ENCODE results near the gene SLC6A18.

The SLC6A18 gene

DNA sequence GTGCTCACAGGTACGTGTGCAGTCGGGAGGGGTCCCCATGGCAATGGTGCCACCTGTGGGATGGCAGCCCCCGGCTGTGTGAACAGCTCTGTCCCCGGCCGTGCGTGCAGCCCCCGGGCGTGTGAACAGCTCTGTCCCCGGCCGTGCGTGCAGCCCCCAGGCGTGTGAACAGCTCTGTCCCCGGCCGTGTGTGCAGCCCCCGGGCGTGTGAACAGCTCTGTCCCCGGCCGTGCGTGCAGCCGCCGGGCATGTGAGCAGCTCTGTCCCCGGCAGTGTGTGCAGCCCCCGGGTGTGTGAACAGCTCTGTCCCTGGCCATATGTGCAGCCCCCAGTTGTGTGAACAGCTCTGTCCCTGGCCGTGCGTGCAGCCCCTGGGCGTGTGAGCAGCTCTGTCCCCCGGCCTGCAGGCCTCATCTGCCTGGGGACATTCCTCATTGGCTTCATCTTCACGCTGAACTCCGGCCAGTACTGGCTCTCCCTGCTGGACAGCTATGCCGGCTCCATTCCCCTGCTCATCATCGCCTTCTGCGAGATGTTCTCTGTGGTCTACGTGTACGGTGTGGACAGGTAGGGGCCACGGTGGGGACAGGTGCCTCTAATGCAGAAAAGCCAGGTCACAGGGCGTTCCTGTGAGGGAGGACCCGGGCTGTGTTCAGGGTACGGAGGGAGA, 5.9 kb upstream of the SLC6A18 start:
- Histone ChIP-seq H3K36me3 (replicated peaks; ENCODE audit: low read depth, low read length) (no peaks in the 10 kb centered on the region), H3K4me2 (ENCODE audit: low read length) (no peak overlapping the region), H3K9me3 (ENCODE audit: insufficient read depth, low read length) (no peaks in the 10 kb centered on the region), H3K79me2 (ENCODE audit: low read length) (no peaks in the 10 kb centered on the region), H3K9ac (ENCODE audit: low read length) (no peak overlapping the region), H3K27ac (ENCODE audit: low read length) (no peak overlapping the region), H3K4me3 (ENCODE audit: low read length) (no peak overlapping the region), H2AFZ (ENCODE audit: low read depth, low read length) (no peak overlapping the region), H3K27me3 (ENCODE audit: low read depth, low read length) (no peaks in the 10 kb centered on the region), H4K20me1 (ENCODE audit: insufficient read depth, low read length) (no peaks in the 10 kb centered on the region), H3K4me1 (ENCODE audit: low read length) (no peaks in the 10 kb centered on the region)
- TF ChIP-seq EZH2phosphoT487 (IDR thresholded peaks at IDR 0.05; ENCODE audit: low read depth) (no peak), CTCF (IDR thresholded peaks at IDR 0.05; ENCODE audit: low read depth, low read length) (no peak)

DNA sequence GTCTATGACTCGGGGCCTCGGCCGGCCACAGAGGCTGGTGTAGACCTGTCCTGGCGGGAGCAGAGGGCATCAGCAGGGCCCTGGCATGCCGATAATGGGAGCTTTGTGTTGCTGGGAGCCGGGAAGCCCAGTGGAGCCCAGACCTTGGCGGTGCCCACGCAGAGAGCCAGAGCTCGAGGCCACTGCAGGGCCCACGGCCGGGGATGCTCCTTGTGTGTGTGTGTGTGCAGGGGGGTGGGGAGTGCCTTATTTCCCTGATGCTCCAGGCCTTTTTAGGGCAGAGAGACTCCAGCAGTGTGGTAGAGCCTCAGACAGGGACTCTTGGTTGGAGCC, 5.4 kb upstream of the SLC6A18 start:
- Histone ChIP-seq H3K36me3 (replicated peaks; ENCODE audit: low read depth, low read length) (no peaks in the 10 kb centered on the region), H3K4me3 (ENCODE audit: low read length) (no peak overlapping the region), H3K4me2 (ENCODE audit: low read length) (no peak overlapping the region), H3K9ac (ENCODE audit: low read length) (no peak overlapping the region), H3K4me1 (ENCODE audit: low read length) (no peaks in the 10 kb centered on the region), H3K9me3 (ENCODE audit: insufficient read depth, low read length) (no peaks in the 10 kb centered on the region), H2AFZ (ENCODE audit: low read depth, low read length) (no peak overlapping the region), H3K27ac (ENCODE audit: low read length) (no peak overlapping the region), H4K20me1 (ENCODE audit: insufficient read depth, low read length) (no peaks in the 10 kb centered on the region), H3K27me3 (ENCODE audit: low read depth, low read length) (no peaks in the 10 kb centered on the region), H3K79me2 (ENCODE audit: low read length) (no peaks in the 10 kb centered on the region)
- no peak for TF ChIP-seq CTCF (IDR thresholded peaks at IDR 0.05; ENCODE audit: low read depth, low read length)
- TF ChIP-seq EZH2phosphoT487 (IDR thresholded peaks at IDR 0.05; ENCODE audit: low read depth) = no peak

GRCh38 chr5:1220351-1220750, 4.8 kb upstream of the SLC6A18 start:
- H3K27ac ChIP-seq (ENCODE audit: low read length) = no peak overlapping the region

DNA sequence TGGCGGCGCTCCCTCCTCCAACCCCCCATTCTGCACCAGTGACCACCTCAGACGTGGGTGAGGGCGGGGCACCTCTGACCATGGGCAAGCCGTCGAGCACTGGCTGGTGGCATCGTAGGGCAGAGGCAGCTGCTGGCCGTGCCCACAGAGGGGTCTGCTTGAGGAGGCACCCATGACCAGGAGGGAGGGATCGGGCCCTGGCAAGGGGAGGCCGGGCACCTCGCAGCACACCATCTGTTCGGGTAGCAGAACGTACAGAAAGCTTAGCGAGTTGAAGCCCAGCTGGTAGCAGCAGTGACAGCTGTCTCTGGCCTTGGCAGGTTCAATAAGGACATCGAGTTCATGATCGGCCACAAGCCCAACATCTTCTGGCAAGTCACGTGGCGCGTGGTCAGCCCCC, 4.3 kb upstream of the SLC6A18 start:
- H3K4me2 ChIP-seq (ENCODE audit: low read length) = no peak overlapping the region
- no peaks in the 10 kb centered on the region for H3K27me3 ChIP-seq (ENCODE audit: low read depth, low read length)
- no peaks in the 10 kb centered on the region for H3K36me3 ChIP-seq (replicated peaks; ENCODE audit: low read depth, low read length)
- no peaks in the 10 kb centered on the region for H3K4me1 ChIP-seq (ENCODE audit: low read length)
- H3K79me2 ChIP-seq (ENCODE audit: low read length) = no peaks in the 10 kb centered on the region
- no peak for TF ChIP-seq CTCF (IDR thresholded peaks at IDR 0.05; ENCODE audit: low read depth, low read length)
- no peak for TF ChIP-seq EZH2phosphoT487 (IDR thresholded peaks at IDR 0.05; ENCODE audit: low read depth)
- H3K9ac ChIP-seq (ENCODE audit: low read length) = no peak overlapping the region
- H3K27ac ChIP-seq (ENCODE audit: low read length) = no peak overlapping the region
- H3K4me3 ChIP-seq (ENCODE audit: low read length) = no peak overlapping the region
- H3K9me3 ChIP-seq (ENCODE audit: insufficient read depth, low read length) = no peaks in the 10 kb centered on the region
- no peaks in the 10 kb centered on the region for H4K20me1 ChIP-seq (ENCODE audit: insufficient read depth, low read length)
- H2AFZ ChIP-seq (ENCODE audit: low read depth, low read length) = no peak overlapping the region

More at GRCh38 chr5:1220351-1220750, 4.8 kb upstream of the SLC6A18 start:
- H3K4me3 ChIP-seq (ENCODE audit: low read length) = no peak overlapping the region
- no peaks in the 10 kb centered on the region for H3K9me3 ChIP-seq (ENCODE audit: insufficient read depth, low read length)
- H4K20me1 ChIP-seq (ENCODE audit: insufficient read depth, low read length) = no peaks in the 10 kb centered on the region
- no peak for TF ChIP-seq CTCF (IDR thresholded peaks at IDR 0.05; ENCODE audit: low read depth, low read length)
- no peaks in the 10 kb centered on the region for H3K79me2 ChIP-seq (ENCODE audit: low read length)
- H3K4me2 ChIP-seq (ENCODE audit: low read length) = no peak overlapping the region
- H2AFZ ChIP-seq (ENCODE audit: low read depth, low read length) = no peak overlapping the region
- H3K4me1 ChIP-seq (ENCODE audit: low read length) = no peaks in the 10 kb centered on the region
- H3K36me3 ChIP-seq (replicated peaks; ENCODE audit: low read depth, low read length) = no peaks in the 10 kb centered on the region
- no peak overlapping the region for H3K9ac ChIP-seq (ENCODE audit: low read length)
- no peaks in the 10 kb centered on the region for H3K27me3 ChIP-seq (ENCODE audit: low read depth, low read length)

Measured in OCI-LY3 (cell line).